T-helper 1 cell (primary cell): Measurements from ENCODE around the gene OXSM.

Source experiments
- DNase-seq, 5 donors: peaks; one replicate each; pipeline ENCODE4 v3.0.0-alpha.2; 2012 to 2020

OXSM gene

GRCh38 chr3:25804676-25805075, 14.8 kb downstream of the OXSM start:
- DNase-seq, result no peak

- DNase-seq, result no peak
Measured at GRCh38 chr3:25812644-25813043, 22.8 kb downstream of the OXSM start.

GRCh38 chr3:25817107-25817506, 27.2 kb downstream of the OXSM start:
- no peak for DNase-seq

DNA sequence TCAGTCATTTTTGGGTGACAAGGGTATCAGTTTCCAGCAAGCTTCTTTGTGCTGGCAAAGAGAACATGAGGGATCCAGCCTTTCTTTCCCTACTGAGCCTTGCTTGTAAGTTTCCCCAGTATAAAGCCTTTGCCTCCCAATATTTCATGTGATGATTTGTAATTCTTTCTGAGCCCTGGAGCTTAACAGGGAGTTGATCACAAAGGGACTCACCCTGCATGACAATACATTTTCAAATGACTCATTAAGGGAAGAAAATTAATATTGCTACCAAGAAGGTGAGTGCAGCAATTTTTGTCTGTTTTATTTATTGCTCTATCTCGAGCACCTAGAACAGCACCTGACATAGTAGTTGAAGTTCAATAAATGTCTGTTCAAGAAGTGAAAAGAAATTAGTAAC, 27.7 kb downstream of the OXSM start:
- no peak for DNase-seq

- no peak for DNase-seq
Measured at GRCh38 chr3:25818335-25818734, 28.4 kb downstream of the OXSM start.

DNA sequence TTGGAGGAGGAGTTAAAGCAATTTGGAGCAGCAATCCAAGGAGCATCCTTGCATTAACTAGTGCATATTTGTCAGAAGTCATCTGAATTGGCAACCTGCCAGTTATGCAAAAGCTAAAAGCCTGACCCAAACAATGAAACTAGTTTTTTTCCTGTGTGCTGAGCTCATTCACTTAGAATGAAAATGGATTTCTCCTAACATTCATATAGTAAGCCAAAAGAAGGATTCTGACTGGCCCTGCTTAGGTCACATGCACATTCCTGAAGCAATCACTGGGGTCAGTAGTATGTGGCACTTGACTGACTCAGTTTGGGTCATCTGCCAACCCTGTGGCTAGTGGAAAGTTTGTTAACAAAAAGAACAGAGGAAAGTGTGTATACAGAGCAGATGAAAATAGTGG, 30.5 kb downstream of the OXSM start:
- no peak for DNase-seq

GRCh38 chr3:25820816-25821486, 31.1 kb downstream of the OXSM start:
- DNase-seq, result no peak

DNA sequence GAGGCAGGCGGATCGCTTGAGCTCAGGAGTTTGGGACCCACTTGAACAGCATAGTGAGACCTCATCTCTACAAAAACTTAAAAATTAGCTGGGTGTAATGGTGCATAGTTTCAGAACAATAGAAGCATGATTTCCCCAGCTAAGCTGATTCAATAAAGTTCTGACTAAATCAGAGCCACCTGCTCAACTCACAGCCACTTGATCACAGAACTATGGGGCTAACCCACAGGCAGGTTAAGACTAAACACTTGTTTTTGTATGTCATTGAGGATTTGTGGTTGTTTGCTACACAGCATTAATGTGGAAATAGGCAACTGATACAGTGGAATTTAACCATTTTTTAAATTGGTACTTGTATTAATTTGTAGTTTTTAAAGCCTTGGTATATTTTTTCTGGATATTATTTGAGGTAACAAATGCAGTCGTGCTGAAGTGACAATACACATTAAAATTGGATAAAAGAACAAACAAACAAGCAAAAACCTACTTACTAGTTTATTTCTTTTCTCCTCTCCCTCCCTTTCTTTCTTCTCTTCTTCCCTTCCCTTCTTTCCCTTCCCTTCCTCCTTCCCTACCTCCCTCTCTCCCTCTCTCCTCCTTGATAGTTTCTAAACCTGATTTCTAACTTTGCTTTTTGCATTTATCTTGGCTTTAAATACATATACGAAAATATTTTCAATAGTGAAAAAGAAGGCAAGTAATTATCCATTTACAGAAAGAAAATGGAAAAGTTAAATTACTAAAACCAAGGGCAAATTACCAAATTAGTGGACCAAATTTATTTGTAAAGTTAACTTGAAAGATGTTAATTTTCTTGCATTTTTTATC, 32.1 kb downstream of the OXSM start:
- no peak for DNase-seq

DNA sequence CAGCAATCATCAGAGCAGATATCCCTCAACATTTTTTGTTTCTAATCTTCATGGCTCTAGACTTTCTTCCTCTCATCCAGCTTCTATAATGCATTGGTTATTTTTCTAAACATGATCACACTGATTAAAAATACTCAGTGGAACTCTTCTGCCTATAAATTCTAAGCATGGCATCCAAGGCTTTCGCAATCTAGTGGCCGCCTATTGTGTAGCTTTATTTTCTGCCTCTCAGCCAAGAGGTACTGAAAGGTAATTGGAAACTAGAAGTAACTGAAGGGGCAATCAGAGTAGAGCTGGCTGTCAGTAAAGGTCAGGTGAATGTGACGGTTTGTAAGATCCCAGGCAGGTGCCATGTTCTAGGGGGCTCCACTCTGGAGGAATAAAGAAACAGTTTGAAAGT, 33.4 kb downstream of the OXSM start:
- no peak for DNase-seq

GRCh38 chr3:25826510-25826909, 36.6 kb downstream of the OXSM start:
- no peak for DNase-seq

DNA sequence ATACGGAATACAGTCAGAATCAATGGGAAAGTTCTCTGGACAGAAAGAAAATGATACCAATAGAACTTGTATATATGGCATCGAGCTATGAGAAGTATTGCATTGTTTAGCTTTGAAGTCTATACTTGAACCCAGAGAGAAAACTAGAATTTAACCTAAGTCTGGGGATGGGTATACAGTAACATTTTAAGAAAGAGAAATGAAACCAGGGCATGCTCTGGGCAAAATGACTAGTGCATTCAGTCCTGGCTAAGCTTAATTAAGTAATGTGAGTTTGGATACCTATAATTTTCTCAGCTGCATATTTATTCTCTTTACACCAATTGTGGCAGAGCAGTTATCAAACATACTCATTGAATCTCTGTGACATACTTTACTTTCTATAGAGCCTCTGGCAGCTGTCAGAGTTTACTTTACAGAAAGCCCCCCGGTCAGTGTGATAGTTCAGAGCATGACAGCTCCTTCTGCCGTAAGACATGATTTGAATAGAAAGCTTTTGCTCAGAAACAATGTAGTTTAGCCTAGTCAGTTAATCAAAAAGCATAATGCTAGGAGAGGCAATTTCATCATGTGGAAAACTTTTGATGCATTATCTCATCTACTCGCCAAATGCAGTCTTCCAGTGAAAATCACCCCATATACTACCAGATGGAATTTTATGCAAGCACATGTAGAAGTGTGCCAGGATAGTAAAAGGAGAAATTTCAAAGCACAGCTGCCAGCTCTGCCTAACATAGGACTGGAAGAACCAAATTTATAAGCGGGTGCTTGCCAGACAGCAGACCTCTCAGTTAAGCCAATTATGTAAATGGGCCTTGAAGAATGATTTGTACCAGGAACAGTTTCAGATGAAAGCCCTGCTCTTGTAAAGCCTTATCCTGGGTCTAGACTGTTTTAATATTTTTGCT, 40.7 kb downstream of the OXSM start:
- no peak for DNase-seq

DNA sequence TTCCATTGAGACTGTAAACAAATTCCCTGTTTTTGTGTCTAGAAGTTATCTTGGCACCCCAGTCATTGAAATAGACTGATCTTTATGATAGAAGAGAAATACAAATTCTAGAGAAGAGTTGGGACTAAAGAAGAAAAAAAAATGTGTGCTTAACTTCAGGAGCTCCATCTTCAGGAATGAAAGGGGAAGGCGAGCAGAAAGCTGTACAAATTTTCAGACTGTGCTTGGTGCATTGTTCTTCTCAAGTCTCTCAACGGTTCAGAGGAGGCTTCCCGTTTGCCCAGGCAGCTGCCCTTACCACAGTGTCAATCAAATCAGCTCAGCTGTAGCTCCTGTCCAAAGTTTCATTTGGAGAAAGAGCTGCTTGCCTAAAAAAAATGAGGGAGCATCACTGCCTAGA, 41.7 kb downstream of the OXSM start:
- no peak for DNase-seq

DNA sequence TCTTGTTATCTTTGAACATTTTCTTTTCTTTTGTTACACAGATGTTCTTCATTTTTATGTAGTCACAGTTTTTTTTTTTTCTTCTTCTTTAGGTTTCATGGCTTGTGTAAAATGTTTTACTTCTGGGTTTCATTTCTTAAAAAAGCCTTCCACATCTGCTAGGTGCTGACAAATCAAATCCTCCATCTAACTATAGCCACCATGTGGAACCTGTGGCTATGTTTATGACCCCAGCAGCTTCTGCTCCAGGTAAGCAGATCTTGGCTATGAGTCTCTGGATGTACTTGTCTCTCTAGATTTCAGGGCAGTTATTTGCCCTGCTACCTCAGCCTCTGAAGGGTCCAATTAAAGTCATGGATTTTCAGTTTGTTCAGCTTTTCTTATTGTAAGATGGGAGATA, 44.5 kb downstream of the OXSM start:
- DNase-seq, result no peak

- DNase-seq, result no peak
Measured at GRCh38 chr3:25836579-25836978, 46.7 kb downstream of the OXSM start.

DNA sequence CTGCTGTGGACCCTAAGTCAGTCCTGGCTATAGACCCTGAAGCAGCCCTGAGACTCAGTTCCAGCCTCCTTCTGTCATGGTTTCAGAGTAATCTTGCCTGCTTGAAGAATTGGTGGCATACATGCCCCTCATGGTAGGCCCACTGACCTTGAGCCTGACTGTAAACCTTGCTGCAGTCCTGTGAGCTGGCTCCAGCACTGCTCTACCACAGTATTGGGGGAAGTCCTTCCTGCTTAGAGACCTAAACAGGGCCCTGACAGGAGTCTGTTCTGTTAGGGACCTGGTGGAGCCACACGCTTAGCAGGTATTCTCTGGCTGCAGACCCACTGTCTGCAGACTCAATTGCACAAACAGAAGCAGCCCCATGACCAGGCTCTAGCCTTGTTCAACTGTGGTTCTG, 47.1 kb downstream of the OXSM start:
- no peak for DNase-seq

DNA sequence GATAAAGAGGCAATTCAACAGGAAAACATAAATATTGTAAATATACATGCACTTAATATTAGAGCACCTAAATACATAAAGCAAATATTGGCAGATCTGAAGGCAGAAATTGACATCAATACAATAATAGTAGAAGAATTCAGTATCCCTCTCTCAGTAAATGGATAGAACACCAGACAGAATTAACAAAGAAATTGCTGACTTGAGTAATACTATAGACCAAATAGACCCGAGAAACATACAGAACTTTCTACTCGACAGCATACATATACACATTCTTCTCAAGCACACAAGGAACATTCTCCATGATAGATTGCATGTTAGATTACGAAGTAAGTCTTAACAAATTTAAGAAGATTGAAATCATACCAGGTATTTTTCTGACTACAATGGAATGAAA, 50.2 kb downstream of the OXSM start:
- no peak for DNase-seq

GRCh38 chr3:25843332-25843731, 53.4 kb downstream of the OXSM start:
- DNase-seq, result no peak
